RWPE1 (cell line): ENCODE measurements around the gene PTPN1.
"Not testable (repeated sequence)": the region's sequence is repeated elsewhere in the genome, so short reads cannot be mapped to it uniquely, and the experiment has no call there.

Experiments used
- CTCF ChIA-PET: fragments of 350-600 bp; sonication (Branson Sonifier 250); formaldehyde crosslinking; extraction: SDS; loops from one replicate; lab custom pipeline; 2021; lab: Yijun Ruan, JAX
- POLR2A ChIA-PET: fragments of 400-600 bp; formaldehyde crosslinking; extraction: SDS; loops from one replicate; lab custom pipeline; 2020; ENCODE audit warnings: antibody characterized with exemption; ENCODE audit not compliant: low non-redundant PET; lab: Yijun Ruan, JAX
- DNase-seq: peaks from one replicate; pipeline ENCODE4 v3.0.0; 2012; ENCODE audit warnings: low spot score
- H3K27ac ChIP-seq: fragments of 450-650 bp; 2 replicates; pipeline ENCODE4 v1.5.1; 2017
- TF ChIP-seq, protein P1 (sequence below): fragments of 450-650 bp; conservative IDR thresholded peaks from 2 replicates; pipeline ENCODE4 v1.5.1; 2017; ENCODE audit warnings: low read depth, mild to moderate bottlenecking

PTPN1 gene

DNA sequence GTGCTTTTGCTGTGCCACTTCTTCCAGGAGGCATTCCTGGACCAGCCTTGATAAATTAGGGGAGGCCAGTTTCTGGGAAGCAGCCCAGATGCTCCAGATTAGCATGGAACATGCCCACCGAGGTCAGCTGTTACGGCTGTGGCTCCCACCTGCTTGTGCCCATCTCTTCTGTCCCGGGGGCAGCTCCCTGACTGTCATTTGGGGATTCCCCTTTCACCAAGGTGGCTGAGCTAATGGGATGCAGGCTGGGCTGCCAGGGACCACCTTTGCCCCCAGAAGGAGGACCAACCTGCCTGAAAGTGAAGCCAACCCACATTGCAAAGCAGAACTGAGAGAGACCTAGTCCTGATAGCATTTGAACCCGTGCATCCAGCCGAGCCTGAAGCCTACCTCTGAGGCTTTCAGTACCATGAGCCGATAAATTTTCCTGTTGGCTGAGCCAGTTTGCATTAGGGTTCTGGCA lies 85.3 kb downstream of the PTPN1 start:
- no peak for DNase-seq
- H3K27ac ChIP-seq, result no peak overlapping the region
- ChIA-PET CTCF (interaction anchor here (0.8 to 1.2 kb wide), 2 partner anchors 22 to 195 kb away, joined by 3 to 4 read pairs; no protein-coding TSS in a partner anchor), POLR2A (no interaction called here)
- TF ChIP-seq, protein P1, sequence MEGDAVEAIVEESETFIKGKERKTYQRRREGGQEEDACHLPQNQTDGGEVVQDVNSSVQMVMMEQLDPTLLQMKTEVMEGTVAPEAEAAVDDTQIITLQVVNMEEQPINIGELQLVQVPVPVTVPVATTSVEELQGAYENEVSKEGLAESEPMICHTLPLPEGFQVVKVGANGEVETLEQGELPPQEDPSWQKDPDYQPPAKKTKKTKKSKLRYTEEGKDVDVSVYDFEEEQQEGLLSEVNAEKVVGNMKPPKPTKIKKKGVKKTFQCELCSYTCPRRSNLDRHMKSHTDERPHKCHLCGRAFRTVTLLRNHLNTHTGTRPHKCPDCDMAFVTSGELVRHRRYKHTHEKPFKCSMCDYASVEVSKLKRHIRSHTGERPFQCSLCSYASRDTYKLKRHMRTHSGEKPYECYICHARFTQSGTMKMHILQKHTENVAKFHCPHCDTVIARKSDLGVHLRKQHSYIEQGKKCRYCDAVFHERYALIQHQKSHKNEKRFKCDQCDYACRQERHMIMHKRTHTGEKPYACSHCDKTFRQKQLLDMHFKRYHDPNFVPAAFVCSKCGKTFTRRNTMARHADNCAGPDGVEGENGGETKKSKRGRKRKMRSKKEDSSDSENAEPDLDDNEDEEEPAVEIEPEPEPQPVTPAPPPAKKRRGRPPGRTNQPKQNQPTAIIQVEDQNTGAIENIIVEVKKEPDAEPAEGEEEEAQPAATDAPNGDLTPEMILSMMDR, result no peak

DNA sequence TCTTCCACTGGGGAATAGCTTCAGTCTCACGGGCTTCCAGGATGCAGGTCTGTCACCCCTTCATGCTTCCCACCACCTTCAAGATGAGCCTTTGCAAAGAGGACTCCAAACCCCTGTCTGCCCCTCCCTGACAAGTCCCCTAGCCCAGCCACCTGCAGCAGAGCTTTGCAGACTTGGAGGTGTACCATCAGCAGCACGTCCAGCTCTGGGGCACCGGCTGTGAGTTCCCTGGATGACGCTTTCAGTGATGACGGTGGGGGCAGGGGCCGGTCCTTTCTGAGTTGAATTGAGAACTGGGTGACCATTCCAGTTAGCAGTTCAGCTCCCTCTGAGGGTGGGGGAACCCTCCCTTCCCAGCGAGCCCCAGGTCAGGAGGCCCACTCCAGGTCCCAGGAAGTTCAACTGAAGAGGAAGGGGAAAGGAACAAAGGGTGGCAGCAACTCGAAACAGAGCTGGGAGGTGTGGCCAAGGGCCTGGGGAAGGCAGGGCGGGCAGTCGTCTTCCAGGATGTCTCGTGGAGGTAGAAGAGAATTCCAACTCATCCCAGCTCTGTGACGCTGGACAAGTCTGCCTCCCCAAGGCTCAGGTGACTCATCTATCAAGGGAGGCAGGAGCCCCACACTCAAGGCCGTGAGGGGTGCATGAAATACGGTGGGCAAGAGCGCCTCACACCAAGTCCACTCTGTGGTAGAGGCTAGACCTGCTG lies 86.0 kb downstream of the PTPN1 start:
- POLR2A ChIA-PET, result no interaction called here
- CTCF ChIA-PET, result interaction anchor here (0.7 to 1.2 kb wide), 2 partner anchors 194 to 198 kb away, joined by 3 to 5 read pairs; no protein-coding TSS in a partner anchor
- DNase-seq, result peak; percentile 47
- TF ChIP-seq, protein P1, result no peak
- H3K27ac ChIP-seq, result no peak overlapping the region; the same call in 1 of the 2 replicates

DNA sequence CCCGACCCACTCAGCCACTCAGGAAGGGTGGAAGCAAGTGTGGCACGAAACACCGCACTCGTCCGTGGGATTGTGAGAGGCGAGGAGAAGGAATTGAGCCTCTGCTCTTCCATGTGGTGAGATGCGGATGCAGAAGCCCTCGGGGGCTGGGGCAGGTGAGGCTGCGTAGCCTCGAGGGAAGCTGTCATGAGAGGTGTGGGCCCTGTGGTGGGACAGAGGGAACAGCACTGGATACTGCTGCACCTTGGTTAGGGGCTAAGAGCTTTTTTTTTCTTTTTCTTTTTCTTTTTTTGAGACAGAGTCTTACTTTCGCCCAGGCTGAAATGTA lies 86.5 kb downstream of the PTPN1 start:
- POLR2A ChIA-PET, result no interaction called here
- DNase-seq, result no peak
- CTCF ChIA-PET, result interaction anchor here (0.7 to 1.4 kb wide), 4 partner anchors 9 to 1472 kb away, joined by 3 to 7 read pairs (median 6); no protein-coding TSS in a partner anchor
- TF ChIP-seq, protein P1, result no peak
- no peak overlapping the region; the same call in 1 of the 2 replicates for H3K27ac ChIP-seq

DNA sequence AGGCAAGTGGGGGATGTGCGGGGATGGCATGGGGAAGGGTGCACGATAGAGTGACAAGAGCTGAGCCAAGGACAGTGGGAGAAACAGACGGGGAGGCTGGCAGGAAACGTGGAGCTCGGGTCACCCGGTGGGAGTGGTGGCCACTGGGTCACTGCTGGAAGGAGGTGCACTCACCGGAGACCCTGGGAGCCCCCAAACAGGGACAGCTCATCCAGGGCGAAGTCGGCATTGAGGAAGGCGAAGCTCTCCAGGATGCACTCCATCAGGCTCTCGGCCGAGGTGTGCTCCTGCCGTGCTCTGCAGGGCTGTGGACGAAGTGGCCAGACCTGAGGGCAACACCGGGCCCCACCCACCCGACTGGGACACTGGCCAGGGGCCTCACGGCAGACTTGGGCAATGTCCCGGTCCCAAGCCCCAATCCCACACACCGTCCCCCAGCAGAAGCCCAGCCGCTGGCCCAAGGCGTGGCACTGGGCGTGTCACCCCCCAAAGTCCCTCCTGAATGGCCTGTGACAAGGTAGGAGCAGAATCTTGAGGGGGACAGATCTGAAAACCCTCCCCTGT lies 87.3 kb downstream of the PTPN1 start:
- TF ChIP-seq, protein P1, result no peak
- CTCF ChIA-PET, result interaction anchor here (0.6 to 1.4 kb wide), 5 partner anchors 10 to 1472 kb away, joined by 3 to 7 read pairs (median 3); no protein-coding TSS in a partner anchor
- H3K27ac ChIP-seq, result no peak overlapping the region
- POLR2A ChIA-PET, result no interaction called here
- no peak for DNase-seq

DNA sequence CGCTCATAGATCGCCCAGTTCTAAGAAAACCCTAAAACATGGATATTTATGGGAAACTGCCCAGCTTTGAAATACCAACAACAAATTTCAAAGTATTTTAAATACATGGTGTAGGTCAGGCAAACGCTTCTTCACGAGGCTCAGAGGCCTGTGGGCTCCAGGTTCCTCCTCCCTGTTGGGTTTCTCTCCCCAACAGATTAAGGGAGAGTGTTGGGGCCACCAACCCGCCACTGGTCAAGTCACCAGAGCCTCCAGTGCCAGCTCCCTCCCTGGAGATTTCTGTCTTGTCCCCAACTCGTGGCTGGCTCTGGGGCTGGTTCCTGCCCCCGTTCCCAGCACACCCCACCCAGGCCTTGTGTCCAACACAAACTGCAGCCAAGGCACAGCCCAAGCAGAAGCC lies 87.9 kb downstream of the PTPN1 start:
- no peak for DNase-seq
- H3K27ac ChIP-seq, result no peak overlapping the region
- CTCF ChIA-PET, result interaction anchor here (0.6 to 1.4 kb wide), 5 partner anchors 10 to 66 kb away, joined by 3 to 6 read pairs (median 5); no protein-coding TSS in a partner anchor
- POLR2A ChIA-PET, result no interaction called here
- TF ChIP-seq, protein P1, result no peak

DNA sequence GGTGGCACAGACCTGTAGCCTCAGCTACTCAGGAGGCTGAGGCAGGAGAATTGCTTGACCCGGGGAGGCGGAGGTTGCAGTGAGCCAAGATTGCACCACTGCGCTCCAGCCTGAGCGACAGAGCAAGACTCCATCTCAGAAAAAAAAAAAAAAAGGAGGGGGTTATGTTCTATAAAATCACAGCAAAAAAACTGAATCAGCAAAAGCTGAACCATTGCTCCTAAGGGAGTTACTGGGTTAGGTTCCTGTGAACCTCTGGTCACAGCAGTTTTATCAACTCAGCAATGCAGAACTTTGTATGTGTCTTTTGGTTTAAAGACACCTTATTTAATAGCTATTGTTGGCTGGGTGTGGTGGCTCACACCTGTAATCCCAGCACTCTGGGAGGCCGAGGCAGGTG lies 88.6 kb downstream of the PTPN1 start:
- CTCF ChIA-PET, result interaction anchor here (0.5 to 1.1 kb wide), 3 partner anchors 10 to 1410 kb away, joined by 3 to 6 read pairs (median 5); no protein-coding TSS in a partner anchor
- DNase-seq, H3K27ac ChIP-seq, POLR2A ChIA-PET: not testable (repeated sequence)
